Uterus (tissue), 4 donors: ENCODE results near the gene DUSP8. TPM values are rescaled to one million over a fixed set of nuclear protein-coding genes. Genes with fewer than 3 reads are reported as not detected.
"Not testable (repeated sequence)": the region's sequence is repeated elsewhere in the genome, so short reads cannot be mapped to it uniquely, and the experiment has no call there.

Experiments used
- DNase-seq, 2 donors: peaks; one replicate each; pipeline ENCODE4 v3.0.0-alpha.2; 2019 to 2020
- H3K27ac ChIP-seq, 2 donors: fragments of 200-600 bp; sonication (generic); 1 replicate in 1 of 2; 2 replicates in 1 of 2; pipeline ENCODE4 v1.5.1; 2016 to 2018
- H3K27me3 ChIP-seq, 2 donors: fragments of 200-600 bp; sonication (generic); one replicate each; pipeline ENCODE4 v1.5.1; 2018 to 2019; ENCODE audit warnings: control low read depth in 1 of 2
- H3K36me3 ChIP-seq, 2 donors: fragments of 200-600 bp; sonication (generic); one replicate each; pipeline ENCODE4 v1.5.1; 2019; ENCODE audit warnings: control low read depth in 1 of 2
- H3K4me1 ChIP-seq, 2 donors: fragments of 200-600 bp; sonication (generic); one replicate each; pipeline ENCODE4 v1.5.1; 2018 to 2019; ENCODE audit warnings: control low read depth in 1 of 2
- H3K4me3 ChIP-seq, 2 donors: fragments of 200-600 bp; sonication (generic); 1 replicate in 1 of 2; 2 replicates in 1 of 2; pipeline ENCODE4 v1.5.1; 2018 to 2019; ENCODE audit warnings: mild to moderate bottlenecking in 1 of 2
- H3K9me3 ChIP-seq, 2 donors: fragments of 200-600 bp; sonication (generic); one replicate each; pipeline ENCODE4 v1.5.1; 2019; ENCODE audit warnings: control low read depth in 1 of 2
- CTCF ChIP-seq, 4 experiments: fragments of 200-600 bp in 2 of 4; fragments of 450-650 bp in 2 of 4; sonication (generic) in 2 of 4; IDR thresholded peaks; one replicate each; pipeline ENCODE4 v1.5.1; 2016 to 2019; ENCODE audit warnings: antibody characterized with exemption in 4 of 4, mild to moderate bottlenecking in 2 of 4, moderate library complexity in 1 of 4
- POLR2A ChIP-seq, 2 donors: fragments of 450-650 bp; IDR thresholded peaks; one replicate each; pipeline ENCODE4 v1.6.1; 2016; ENCODE audit warnings: antibody characterized with exemption in 2 of 2, mild to moderate bottlenecking in 1 of 2, moderate library complexity in 1 of 2
- intact Hi-C: fragments of 100-400 bp; cut with DNase I; formaldehyde crosslinking; loops from one replicate; pipeline ENCODE4 v1.15.1; 2023; ENCODE audit warnings: low total_unique reads
- total RNA-seq, 4 donors: library from RNA; depleted of rRNA in 3 of 4; stranded (reverse); fragments of >200 nt in 3 of 4; gene quantifications; one replicate each; pipeline versions ENCODE4 v1.1.0 to v1.2.4, GENCODE V29; 2014 to 2023
- donor health status: DM: yes; HTN: yes; CAD: no.

The DUSP8 gene
- total RNA-seq, 4 donors from 2014 or later = under 0.01 to 21.7 (median 3.1) TPM

GRCh38 chr11:1586699-1587098, 14.6 kb upstream of the DUSP8 start:
- no peak for TF ChIP-seq CTCF (IDR thresholded peaks at IDR 0.05)
- TF ChIP-seq POLR2A (IDR thresholded peaks at IDR 0.05) = no peak
- intact Hi-C loops = no loop called here
- no peaks in the 10 kb centered on the region for H3K4me1 ChIP-seq
- no peaks in the 10 kb centered on the region for H3K36me3 ChIP-seq
- H3K9me3 ChIP-seq = no peaks in the 10 kb centered on the region
- no peaks in the 10 kb centered on the region for H3K27me3 ChIP-seq
- H3K4me3 ChIP-seq = no peak overlapping the region
- H3K27ac ChIP-seq = no peak overlapping the region
- no peak for DNase-seq

- H3K27me3 ChIP-seq, intact Hi-C loops, H3K27ac ChIP-seq, DNase-seq, H3K4me3 ChIP-seq, H3K36me3 ChIP-seq, H3K4me1 ChIP-seq, H3K9me3 ChIP-seq: not testable (repeated sequence)
Measured at GRCh38 chr11:1584661-1585370, 12.7 kb upstream of the DUSP8 start, which contains the start of gene KRTAP5-1. TSS of gene KRTAP5-1 (minus strand) at chr11:1585283. CDS start at chr11:1585249, 34 bp downstream.

- H3K27me3 ChIP-seq, H3K36me3 ChIP-seq, H3K4me3 ChIP-seq, DNase-seq, H3K4me1 ChIP-seq, intact Hi-C loops, H3K9me3 ChIP-seq, H3K27ac ChIP-seq: not testable (repeated sequence)
Measured at GRCh38 chr11:1582909-1583308, 10.8 kb upstream of the DUSP8 start.

- Histone ChIP-seq H3K9me3 (no peaks in the 10 kb centered on the region), H3K4me1 (no peaks in the 10 kb centered on the region), H3K27ac (no peak overlapping the region), H3K4me3 (no peak overlapping the region), H3K36me3 (no peaks in the 10 kb centered on the region), H3K27me3 (no peaks in the 10 kb centered on the region)
- no peak for DNase-seq
- intact Hi-C loops = no loop called here
- TF ChIP-seq CTCF (IDR thresholded peaks at IDR 0.05) (no peak), POLR2A (IDR thresholded peaks at IDR 0.05) (no peak)
Measured at GRCh38 chr11:1581976-1582375, 9.9 kb upstream of the DUSP8 start.

GRCh38 chr11:1576825-1577224, 4.8 kb upstream of the DUSP8 start:
- DNase-seq = no peak
- H3K27me3 ChIP-seq = peaks cover 0 to 5% of the 10 kb centered on the region in 2 donors
- H3K27ac ChIP-seq = no peak overlapping the region
- no peaks in the 10 kb centered on the region for H3K36me3 ChIP-seq
- no peaks in the 10 kb centered on the region for H3K9me3 ChIP-seq
- H3K4me1 ChIP-seq = peaks cover 0 to 15% of the 10 kb centered on the region in 2 donors
- H3K4me3 ChIP-seq = no peak overlapping the region
- intact Hi-C loops = no loop called here
- TF ChIP-seq POLR2A (IDR thresholded peaks at IDR 0.05) (no peak), CTCF (IDR thresholded peaks at IDR 0.05) (no peak)

GRCh38 chr11:1575756-1576155, 3.7 kb upstream of the DUSP8 start:
- H3K36me3 ChIP-seq, DNase-seq, H3K27ac ChIP-seq, H3K9me3 ChIP-seq, H3K27me3 ChIP-seq, H3K4me3 ChIP-seq: not testable (repeated sequence)
- peaks cover 0 to 23% of the 10 kb centered on the region in 2 donors for H3K4me1 ChIP-seq
- intact Hi-C loops = loop anchor here (2.0 kb wide), 1 partner anchor 29 kb away; no protein-coding TSS in a partner anchor

- peaks cover 0 to 31% of the 10 kb centered on the region in 2 donors for H3K4me1 ChIP-seq
- intact Hi-C loops = loop anchor here (2.0 kb wide), 1 partner anchor 28 kb away; no protein-coding TSS in a partner anchor
- H3K27ac ChIP-seq = no peak overlapping the region
- H3K27me3 ChIP-seq = peaks cover 0 to 5% of the 10 kb centered on the region in 2 donors
- no peaks in the 10 kb centered on the region for H3K9me3 ChIP-seq
- DNase-seq = no peak
- no peaks in the 10 kb centered on the region for H3K36me3 ChIP-seq
- no peak overlapping the region for H3K4me3 ChIP-seq
- no peak for TF ChIP-seq POLR2A (IDR thresholded peaks at IDR 0.05)
- TF ChIP-seq CTCF (IDR thresholded peaks at IDR 0.05) = no peak
Measured at GRCh38 chr11:1574933-1575242, 2.8 kb upstream of the DUSP8 start.
